Skin of body (tissue), 3 donors: Measurements from ENCODE around the gene RASSF7. TPM values are rescaled to one million over a fixed set of nuclear protein-coding genes. Genes with fewer than 3 reads are reported as not detected.

Source experiments
- DNase-seq: peaks from one replicate; lab custom pipeline; 2025; lab: John Stamatoyannopoulos, UW
- small RNA-seq: library from RNA; depleted of rRNA; stranded (forward); fragments of <200 nt; gene quantifications from one replicate; pipeline ENCODE3, GENCODE V24; 2014; ENCODE audit warnings: low replicate concordance
- total RNA-seq: library from RNA; depleted of rRNA; stranded (reverse); fragments of >200 nt; gene quantifications from one replicate; pipeline ENCODE4 v1.2.3, GENCODE V29; 2014

RASSF7 gene
- total RNA-seq, 1 donor from 2014 or later, result 7.7 TPM

DNA sequence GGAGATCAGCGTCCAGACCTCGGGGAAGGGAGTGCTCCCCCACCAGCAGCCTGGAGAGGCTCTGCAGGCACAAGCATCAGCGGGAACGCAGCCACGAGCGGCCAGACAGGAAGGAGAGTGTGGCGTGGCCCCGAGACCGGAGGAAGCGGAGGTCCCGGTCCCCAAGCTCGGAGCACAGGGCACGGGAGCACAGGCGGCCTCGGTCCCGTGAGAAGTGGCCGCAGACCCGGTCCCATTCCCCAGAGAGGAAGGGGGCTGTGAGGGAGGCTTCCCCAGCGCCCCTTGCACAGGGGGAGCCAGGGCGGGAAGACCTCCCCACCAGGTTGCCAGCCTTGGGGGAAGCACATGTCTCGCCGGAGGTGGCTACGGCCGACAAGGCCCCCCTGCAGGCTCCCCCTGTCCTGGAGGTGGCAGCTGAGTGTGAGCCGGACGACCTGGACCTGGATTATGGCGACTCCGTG is 48.1 kb downstream of the RASSF7 start:
- no peak for DNase-seq

DNA sequence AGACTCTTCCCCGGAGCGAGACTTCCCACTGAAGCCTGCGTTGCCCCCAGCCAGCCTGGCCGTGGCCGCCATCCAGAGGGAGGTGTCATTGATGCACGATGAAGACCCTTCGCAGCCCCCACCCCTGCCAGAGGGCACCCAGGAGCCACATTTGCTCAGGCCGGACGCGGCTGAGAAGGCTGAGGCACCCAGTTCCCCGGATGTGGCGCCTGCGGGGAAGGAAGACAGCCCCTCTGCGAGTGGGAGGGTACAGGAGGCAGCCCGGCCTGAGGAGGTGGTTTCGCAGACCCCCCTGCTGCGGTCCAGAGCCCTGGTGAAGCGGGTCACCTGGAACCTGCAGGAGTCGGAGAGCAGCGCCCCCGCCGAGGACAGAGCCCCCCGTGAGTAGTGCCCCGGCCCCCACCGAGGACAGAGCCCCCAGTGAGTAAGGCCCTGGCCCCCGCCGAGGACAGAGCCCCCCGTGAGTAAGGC is 48.6 kb downstream of the RASSF7 start:
- DNase-seq, result no peak

DNA sequence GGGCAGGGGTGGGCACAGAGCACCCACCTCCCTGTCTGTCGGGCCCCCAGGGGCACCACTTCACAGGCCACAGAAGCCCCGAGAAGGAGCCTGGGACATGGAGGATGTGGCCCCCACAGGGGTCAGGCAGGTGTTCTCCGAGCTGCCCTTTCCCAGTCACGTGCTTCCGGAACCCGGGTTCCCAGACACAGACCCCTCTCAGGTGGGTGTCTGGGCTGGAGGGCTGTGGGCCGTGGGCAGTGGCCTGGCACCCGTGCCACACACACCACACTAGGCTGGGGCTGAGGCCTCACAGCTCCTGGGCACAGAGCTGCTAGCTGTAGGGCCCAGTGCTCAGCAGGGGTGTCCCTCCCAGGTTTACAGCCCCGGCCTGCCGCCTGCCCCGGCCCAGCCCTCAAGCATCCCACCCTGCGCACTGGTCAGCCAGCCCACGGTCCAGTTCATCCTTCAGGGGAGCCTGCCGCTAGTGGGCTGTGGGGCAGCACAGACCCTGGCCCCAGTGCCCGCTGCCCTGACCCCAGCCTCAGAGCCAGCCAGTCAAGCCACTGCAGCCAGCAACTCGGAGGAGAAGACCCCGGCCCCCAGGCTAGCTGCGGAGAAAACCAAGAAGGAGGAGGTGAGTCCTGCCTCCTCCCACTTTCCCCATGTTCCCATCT is 49.5 kb downstream of the RASSF7 start:
- DNase-seq, result no peak

DNA sequence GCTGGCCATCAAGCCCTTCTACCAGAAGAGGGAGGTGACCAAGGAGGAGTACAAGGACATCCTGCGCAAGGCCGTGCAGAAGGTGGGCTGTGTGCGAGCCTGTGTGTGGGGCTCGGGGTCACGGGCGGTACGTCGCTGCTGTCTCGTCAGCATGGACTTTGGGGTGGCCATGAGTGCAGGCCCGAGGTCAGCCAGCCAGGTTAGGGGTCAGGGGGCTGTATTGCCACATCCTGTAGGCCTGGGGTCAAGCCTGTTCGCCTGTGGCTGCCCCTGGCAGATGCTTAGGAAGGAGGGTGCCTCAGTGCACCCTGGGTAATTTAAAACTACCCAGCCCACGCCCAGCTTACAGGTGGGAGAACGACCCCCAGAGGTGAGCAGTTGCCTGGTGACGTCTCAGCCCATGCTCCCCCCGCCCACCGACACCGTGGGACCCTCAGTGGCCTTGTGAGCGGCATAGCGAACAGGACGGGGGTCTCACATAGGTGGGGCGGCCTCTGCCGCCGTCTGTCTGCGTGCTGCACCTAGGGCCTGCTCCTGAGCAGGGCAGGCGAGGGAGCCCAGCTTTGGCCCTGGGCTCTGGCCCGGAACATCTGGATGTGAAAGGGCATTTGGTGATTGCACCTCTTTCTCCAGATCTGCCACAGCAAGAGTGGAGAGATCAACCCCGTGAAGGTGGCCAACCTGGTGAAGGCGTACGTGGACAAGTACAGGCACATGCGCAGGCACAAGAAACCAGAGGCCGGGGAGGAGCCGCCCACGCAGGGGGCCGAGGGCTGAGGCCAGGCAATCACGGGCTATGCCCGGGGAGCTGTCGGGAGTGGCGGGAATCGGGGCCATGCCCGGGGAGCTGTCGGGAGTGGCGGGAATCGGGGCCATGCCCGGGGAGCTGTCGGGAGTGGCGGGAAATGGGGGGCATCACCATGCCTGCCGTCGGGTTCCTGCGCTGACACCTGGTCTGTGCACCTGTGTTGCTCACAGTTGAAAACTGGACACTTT is 50.5 kb downstream of the RASSF7 start:
- DNase-seq, result no peak

DNA sequence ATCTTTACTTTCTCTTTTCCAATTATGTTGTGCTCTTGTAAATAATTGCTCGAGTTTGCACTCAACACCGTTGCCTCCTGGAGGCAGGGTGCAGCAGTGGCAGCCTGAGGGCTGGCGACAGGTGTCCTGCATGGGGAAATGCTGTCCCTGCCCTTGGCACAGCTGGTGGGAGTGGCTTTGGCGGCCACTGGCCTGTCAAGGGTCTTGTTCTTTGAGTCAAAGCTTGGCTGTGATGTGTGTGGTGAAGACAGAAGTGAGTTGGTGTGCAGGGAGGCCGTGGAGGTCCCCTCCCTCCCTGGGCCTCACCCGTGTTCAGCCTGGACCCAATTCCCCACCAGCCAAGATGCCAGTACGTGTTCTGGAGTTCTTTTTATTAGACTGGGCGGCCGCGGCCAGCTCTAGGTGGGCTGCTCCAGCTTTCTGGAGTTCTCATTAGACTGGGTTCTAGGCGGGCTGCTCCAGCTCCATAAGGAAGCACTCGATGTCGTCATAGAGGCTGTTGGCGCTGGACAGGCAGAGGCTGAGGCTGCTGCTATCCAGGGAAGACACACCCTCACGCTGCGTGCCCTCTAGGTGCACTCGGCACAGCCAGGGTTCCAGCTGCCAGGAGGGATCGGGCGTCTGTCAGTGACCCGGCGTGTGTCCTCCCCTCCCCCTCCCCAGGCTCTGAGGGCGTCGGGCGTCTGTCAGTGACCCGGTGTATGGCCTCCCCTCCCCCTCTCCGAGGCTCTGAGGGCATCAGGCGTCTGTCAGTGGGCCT is 51.6 kb downstream of the RASSF7 start:
- no peak for DNase-seq

DNA sequence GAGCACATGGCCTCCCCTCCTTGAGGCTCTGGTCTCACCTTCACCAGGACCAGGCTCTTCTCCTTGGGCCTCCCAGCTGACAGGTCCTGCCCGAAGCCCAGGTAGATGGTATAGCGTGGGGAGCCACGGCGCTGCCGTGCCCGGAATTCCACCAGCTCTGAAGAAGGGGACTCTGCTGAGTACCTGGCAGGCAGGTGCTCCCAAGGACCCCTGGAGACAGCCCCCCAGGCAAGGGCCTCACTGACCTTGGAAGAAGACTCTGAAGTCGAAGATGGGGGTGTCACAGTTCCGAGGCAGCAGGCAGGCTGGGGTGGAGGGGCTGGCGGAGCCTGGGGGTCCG is 52.2 kb downstream of the RASSF7 start:
- no peak for DNase-seq

DNA sequence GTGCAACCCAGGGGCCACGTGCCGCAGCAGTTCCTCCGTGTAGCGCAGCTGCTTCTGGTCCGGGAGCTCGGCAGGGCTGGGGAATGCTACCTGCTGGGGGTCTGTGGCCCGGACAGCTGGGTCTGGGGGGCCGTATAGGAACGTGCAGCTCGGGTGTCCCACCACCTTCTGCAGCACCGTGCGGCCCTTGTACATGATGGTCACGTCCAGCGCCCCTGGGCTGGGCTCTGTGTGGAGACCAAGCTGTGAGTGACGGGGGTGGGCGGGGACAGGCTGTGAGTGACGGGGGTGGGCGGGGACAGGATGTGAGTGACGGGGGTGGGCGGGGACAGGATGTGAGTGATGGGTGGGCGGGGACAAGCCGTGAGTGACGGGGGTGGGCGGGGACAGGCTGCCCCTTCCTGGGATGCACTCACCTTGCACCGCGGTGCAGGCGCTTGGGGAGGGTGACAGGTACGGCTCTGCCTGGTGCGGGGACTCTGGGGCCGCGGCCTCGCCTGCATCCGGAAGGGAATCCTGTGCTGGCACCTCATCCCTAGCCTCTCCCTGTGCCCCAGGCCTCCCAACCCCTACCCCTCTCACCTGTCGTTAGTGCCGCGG is 52.7 kb downstream of the RASSF7 start:
- no peak for DNase-seq

Small RNA genes lying within 50 kb of the gene (small RNA-seq; reads per million reads assigned to genes)
- gene MIR210, result 9.2 reads per million, percentile 92 among the genes with 10 or more reads in this experiment

Other genes starting within 250 kb of the RASSF7 start
- 17.0 TPM for gene IFITM1, start 246.9 kb upstream of the RASSF7 start, total RNA-seq
- gene IFITM3, start 240.1 kb upstream of the RASSF7 start, total RNA-seq, result 40.1 TPM
- gene B4GALNT4, start 191.5 kb upstream of the RASSF7 start, total RNA-seq, result 10.8 TPM
- 71.2 TPM for gene PKP3, start 166.8 kb upstream of the RASSF7 start, total RNA-seq
- gene SIGIRR, start 146.0 kb upstream of the RASSF7 start, total RNA-seq, result 9.5 TPM
- gene ANO9, start 119.0 kb upstream of the RASSF7 start, total RNA-seq, result 7.3 TPM
- 14.1 TPM for gene PTDSS2, start 110.7 kb upstream of the RASSF7 start, total RNA-seq
- gene RNH1, start 53.7 kb upstream of the RASSF7 start, total RNA-seq, result 83.8 TPM
- 27.9 TPM for gene HRAS, start 25.4 kb upstream of the RASSF7 start, total RNA-seq
- gene LRRC56, start 23.4 kb upstream of the RASSF7 start, total RNA-seq, result 0.69 TPM
- 0.69 TPM for gene LMNTD2, start 232 bp upstream of the RASSF7 start, total RNA-seq
- 18.8 TPM for gene PHRF1, start 15.5 kb downstream of the RASSF7 start, total RNA-seq
- gene IRF7, start 55.0 kb downstream of the RASSF7 start, total RNA-seq, result 6.6 TPM
- not detected for gene CDHR5, start 64.0 kb downstream of the RASSF7 start, total RNA-seq
- gene SCT, start 66.2 kb downstream of the RASSF7 start, total RNA-seq, result 2.6 TPM
- not detected for gene DRD4, start 76.3 kb downstream of the RASSF7 start, total RNA-seq
- gene DEAF1, start 134.3 kb downstream of the RASSF7 start, total RNA-seq, result 15.7 TPM
- 7.8 TPM for gene TMEM80, start 134.8 kb downstream of the RASSF7 start, total RNA-seq
- 35.6 TPM for gene EPS8L2, start 145.3 kb downstream of the RASSF7 start, total RNA-seq
- 134 TPM for gene TALDO1, start 186.5 kb downstream of the RASSF7 start, total RNA-seq
- gene GATD1, start 216.5 kb downstream of the RASSF7 start, total RNA-seq, result 15.3 TPM
- not detected for gene CEND1, start 229.1 kb downstream of the RASSF7 start, total RNA-seq
- 11.6 TPM for gene SLC25A22, start 237.3 kb downstream of the RASSF7 start, total RNA-seq
- 4.6 TPM for gene PIDD1, start 244.3 kb downstream of the RASSF7 start, total RNA-seq
- gene RPLP2, start 249.0 kb downstream of the RASSF7 start, total RNA-seq, result 391 TPM